MCF 10A (cell line): ENCODE data around the gene ARSG. TPM values are rescaled to one million over a fixed set of nuclear protein-coding genes. Genes with fewer than 3 reads are reported as not detected.
"Not testable (repeated sequence)": the region's sequence is repeated elsewhere in the genome, so short reads cannot be mapped to it uniquely, and the experiment has no call there.

Experiments
- BruUV-seq: library from RNA; stranded (reverse); fragments of 400-500 nt; replicated peaks from 2 replicates; lab custom pipeline; 2021; lab: Mats Ljungman, UMichigan
- CTCF ChIA-PET: fragments of 300-600 bp; sonication (Branson Sonifier 250); formaldehyde crosslinking; extraction: SDS; loops from one replicate; lab custom pipeline; 2021; ENCODE audit warnings: antibody characterized with exemption, inconsistent platforms; lab: Yijun Ruan, JAX
- POLR2A ChIA-PET: fragments of 300-600, 350-650 bp; sonication (Branson Sonifier 250); formaldehyde crosslinking; extraction: SDS; loops from one replicate; lab custom pipeline; 2020; ENCODE audit warnings: antibody characterized with exemption, inconsistent platforms; lab: Yijun Ruan, JAX
- DNase-seq: peaks from one replicate; pipeline ENCODE4 v3.0.0-alpha.2; 2018; ENCODE audit not compliant: unreplicated experiment
- H3K27ac Mint-ChIP-seq: one replicate; pipeline ENCODE4 v1.8.0; 2022; ENCODE audit warnings: mild to moderate bottlenecking, low read depth, mixed read lengths; ENCODE audit not compliant: unreplicated experiment
- H3K27me3 Mint-ChIP-seq: one replicate; pipeline ENCODE4 v1.8.0; 2022; ENCODE audit warnings: mixed read lengths; ENCODE audit not compliant: insufficient read depth, unreplicated experiment
- H3K36me3 Mint-ChIP-seq: one replicate; pipeline ENCODE4 v1.8.0; 2022; ENCODE audit warnings: mild to moderate bottlenecking, moderate library complexity, mixed read lengths; ENCODE audit not compliant: insufficient read depth, unreplicated experiment
- H3K4me1 Mint-ChIP-seq: one replicate; pipeline ENCODE4 v1.8.0; 2022; ENCODE audit warnings: mixed read lengths; ENCODE audit not compliant: insufficient read depth, unreplicated experiment
- H3K4me3 Mint-ChIP-seq: one replicate; pipeline ENCODE4 v1.8.0; 2022; ENCODE audit warnings: mild to moderate bottlenecking, moderate library complexity, mixed read lengths; ENCODE audit not compliant: unreplicated experiment
- H3K9me3 Mint-ChIP-seq: one replicate; pipeline ENCODE4 v1.8.0; 2022; ENCODE audit warnings: mixed read lengths; ENCODE audit not compliant: unreplicated experiment
- intact Hi-C: fragments of 100-400 bp; cut with micrococcal nuclease; formaldehyde crosslinking; loops from 2 replicates; pipeline ENCODE4 v1.14.1; 2022
- total RNA-seq: library from RNA; stranded (reverse); gene quantifications from 2 replicates; pipeline ENCODE4 v1.2.3, GENCODE V29; 2022
- TF ChIP-seq, protein P1 (sequence below): fragments of 200-600 bp; IDR thresholded peaks from one replicate; pipeline ENCODE4 v1.8.0; 2022; ENCODE audit warnings: antibody characterized with exemption, mild to moderate bottlenecking; ENCODE audit not compliant: unreplicated experiment

ARSG gene
- total RNA-seq, 1 experiment from 2014 or later, result 5.9 TPM

DNA sequence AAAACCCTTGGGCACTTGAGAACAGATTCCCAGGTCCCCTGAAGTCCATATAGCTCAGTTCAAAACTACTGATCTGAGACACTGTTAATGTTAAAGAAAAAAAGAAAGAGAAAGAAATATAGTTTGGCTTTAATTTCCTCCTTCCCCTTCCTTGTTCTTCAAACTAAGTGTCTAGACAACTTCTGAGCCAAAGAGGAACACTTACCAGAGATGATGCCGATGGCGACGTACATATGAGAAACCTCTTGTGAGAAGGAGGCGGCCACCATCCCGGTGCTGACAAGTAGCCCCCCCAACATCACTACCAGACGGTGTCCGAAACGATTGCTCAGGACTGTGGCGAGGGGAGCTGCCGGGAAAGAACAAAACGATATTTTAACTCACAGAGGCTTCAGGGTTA lies 17.6 kb upstream of the ARSG start:
- H3K27me3 Mint-ChIP-seq, result no peaks in the 10 kb centered on the region
- H3K27ac Mint-ChIP-seq, result no peak overlapping the region
- DNase-seq, result no peak
- TF ChIP-seq, protein P1, sequence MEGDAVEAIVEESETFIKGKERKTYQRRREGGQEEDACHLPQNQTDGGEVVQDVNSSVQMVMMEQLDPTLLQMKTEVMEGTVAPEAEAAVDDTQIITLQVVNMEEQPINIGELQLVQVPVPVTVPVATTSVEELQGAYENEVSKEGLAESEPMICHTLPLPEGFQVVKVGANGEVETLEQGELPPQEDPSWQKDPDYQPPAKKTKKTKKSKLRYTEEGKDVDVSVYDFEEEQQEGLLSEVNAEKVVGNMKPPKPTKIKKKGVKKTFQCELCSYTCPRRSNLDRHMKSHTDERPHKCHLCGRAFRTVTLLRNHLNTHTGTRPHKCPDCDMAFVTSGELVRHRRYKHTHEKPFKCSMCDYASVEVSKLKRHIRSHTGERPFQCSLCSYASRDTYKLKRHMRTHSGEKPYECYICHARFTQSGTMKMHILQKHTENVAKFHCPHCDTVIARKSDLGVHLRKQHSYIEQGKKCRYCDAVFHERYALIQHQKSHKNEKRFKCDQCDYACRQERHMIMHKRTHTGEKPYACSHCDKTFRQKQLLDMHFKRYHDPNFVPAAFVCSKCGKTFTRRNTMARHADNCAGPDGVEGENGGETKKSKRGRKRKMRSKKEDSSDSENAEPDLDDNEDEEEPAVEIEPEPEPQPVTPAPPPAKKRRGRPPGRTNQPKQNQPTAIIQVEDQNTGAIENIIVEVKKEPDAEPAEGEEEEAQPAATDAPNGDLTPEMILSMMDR, result no peak
- intact Hi-C loops, result no loop called here
- H3K9me3 Mint-ChIP-seq, result no peaks in the 10 kb centered on the region
- H3K4me1 Mint-ChIP-seq, result no peaks in the 10 kb centered on the region
- ChIA-PET POLR2A (no interaction called here), CTCF (interaction anchor here (0.8 kb wide), 1 partner anchor 126 kb away, joined by 5 read pairs; no protein-coding TSS in a partner anchor)
- H3K4me3 Mint-ChIP-seq, result no peak overlapping the region
- no TSS peak for BruUV-seq
- peaks cover 6% of the 10 kb centered on the region for H3K36me3 Mint-ChIP-seq

DNA sequence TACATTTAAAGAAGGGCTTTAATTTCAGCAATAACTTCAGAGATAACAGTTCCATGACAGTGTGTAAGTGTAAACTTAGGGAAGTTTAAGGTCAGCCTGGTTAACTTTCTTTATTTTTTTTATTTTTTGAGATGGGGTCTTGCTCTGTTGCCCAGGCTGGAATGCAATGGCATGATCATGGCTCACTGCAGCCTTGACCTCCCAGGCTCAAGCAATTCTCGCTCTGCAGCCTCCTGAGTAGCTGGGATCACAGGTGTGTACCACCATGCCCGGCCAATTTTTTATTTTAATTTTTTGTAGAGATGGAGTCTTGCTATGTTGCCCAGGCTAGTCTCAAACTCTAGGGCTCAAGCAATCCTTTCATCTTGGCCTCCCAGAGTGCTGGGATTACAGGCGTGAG lies 15.0 kb upstream of the ARSG start:
- intact Hi-C loops, H3K4me3 Mint-ChIP-seq, H3K27me3 Mint-ChIP-seq, H3K27ac Mint-ChIP-seq, H3K36me3 Mint-ChIP-seq, DNase-seq, H3K4me1 Mint-ChIP-seq, BruUV-seq, H3K9me3 Mint-ChIP-seq: not testable (repeated sequence)
- ChIA-PET POLR2A (interaction anchor here (0.7 kb wide), 1 partner anchor 179 kb away, joined by 4 read pairs; no protein-coding TSS in a partner anchor), CTCF (interaction anchor here (0.7 to 1.2 kb wide), 2 partner anchors 43 to 122 kb away, joined by 3 to 4 read pairs; no protein-coding TSS in a partner anchor)

DNA sequence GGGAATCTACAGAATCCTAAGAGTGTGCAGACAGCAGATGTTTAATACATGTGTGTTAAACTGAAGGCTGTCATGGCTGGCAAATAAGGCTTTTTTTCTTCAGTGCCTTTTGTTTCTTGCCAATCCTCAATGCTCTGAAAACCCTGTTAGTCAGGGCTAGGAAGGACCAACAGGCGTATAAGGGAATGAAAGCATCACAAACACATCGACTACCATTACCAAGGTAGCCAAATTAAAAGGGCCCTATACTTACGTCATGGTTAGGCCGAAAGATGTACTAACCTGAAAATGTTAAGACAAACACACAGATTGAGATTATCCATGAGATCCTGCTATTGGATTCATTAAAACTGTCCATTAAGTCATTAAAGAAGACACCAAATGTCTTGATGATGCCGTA lies 13.5 kb upstream of the ARSG start:
- Mint-ChIP-seq H3K9me3 (no peaks in the 10 kb centered on the region), H3K27me3 (no peaks in the 10 kb centered on the region), H3K4me3 (no peak overlapping the region), H3K27ac (no peak overlapping the region), H3K36me3 (peaks cover 6% of the 10 kb centered on the region), H3K4me1 (no peaks in the 10 kb centered on the region)
- CTCF ChIA-PET, result no interaction called here
- intact Hi-C loops, result no loop called here
- POLR2A ChIA-PET, result no interaction called here
- TF ChIP-seq, protein P1, result no peak
- BruUV-seq, result no TSS peak
- DNase-seq, result no peak

DNA sequence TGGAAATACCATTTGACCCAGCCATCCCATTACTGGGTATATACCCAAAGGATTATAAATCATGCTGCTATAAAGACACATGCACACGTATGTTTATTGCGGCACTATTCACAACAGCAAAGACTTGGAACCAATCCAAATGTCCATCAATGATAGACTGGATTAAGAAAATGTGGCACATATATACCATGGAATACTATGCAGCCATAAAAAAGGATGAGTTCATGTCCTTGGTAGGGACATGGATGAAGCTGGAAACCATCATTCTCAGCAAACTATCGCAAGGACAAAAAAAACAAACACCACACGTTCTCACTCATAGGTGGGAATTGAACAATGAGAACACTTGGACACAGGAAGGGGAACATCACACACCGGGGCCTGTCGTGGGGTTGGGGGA lies 9.3 kb upstream of the ARSG start:
- H3K27me3 Mint-ChIP-seq, BruUV-seq, intact Hi-C loops, H3K4me1 Mint-ChIP-seq, H3K27ac Mint-ChIP-seq, H3K4me3 Mint-ChIP-seq, DNase-seq, H3K36me3 Mint-ChIP-seq, H3K9me3 Mint-ChIP-seq: not testable (repeated sequence)
- POLR2A ChIA-PET, result interaction anchor here (1.1 kb wide), 1 partner anchor 8 kb away, joined by 3 read pairs; no protein-coding TSS in a partner anchor
- CTCF ChIA-PET, result interaction anchor here (0.8 kb wide), 1 partner anchor 177 kb away, joined by 3 read pairs; no protein-coding TSS in a partner anchor

DNA sequence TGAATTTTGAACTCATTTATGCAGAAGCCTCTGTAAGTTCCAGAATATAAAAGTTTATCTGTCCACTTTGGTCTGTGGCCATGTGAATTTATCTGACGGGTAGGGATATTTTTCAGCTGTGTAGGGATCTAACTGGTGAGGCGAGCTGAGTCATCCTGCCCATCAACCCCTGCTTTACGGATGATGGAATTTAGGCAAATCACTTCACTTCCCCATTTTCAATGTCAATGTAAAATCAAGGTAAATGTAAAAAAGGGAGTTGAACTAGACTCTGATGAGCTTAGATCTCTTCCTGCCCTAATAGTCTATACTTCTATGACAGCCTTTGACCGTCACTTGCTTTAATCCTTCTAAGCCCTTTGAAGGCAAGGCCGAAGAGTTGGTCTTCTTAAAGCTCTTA lies 2.9 kb upstream of the ARSG start:
- TF ChIP-seq, protein P1, result no peak
- CTCF ChIA-PET, result interaction anchor here (0.6 to 1.4 kb wide), 3 partner anchors 115 to 1619 kb away, joined by 3 to 4 read pairs (median 3); no protein-coding TSS in a partner anchor
- Mint-ChIP-seq H3K4me1 (no peaks in the 10 kb centered on the region), H3K27ac (no peak overlapping the region), H3K4me3 (no peak overlapping the region), H3K9me3 (no peaks in the 10 kb centered on the region), H3K27me3 (no peaks in the 10 kb centered on the region), H3K36me3 (no peaks in the 10 kb centered on the region)
- BruUV-seq, result no TSS peak
- POLR2A ChIA-PET, result no interaction called here
- DNase-seq, result no peak
- intact Hi-C loops, result no loop called here
